SK-N-SH treated with all-trans-retinoic acid at 6 μM for 48 hours (cell line): ENCODE data around the gene FBXO31.

Experiments used
- CSDC2 ChIP-seq: fragments of 250-450 bp; sonication (Bioruptor Pico); IDR thresholded peaks from 2 replicates; pipeline ENCODE4 v1.5.0; 2020; ENCODE audit warnings: mild to moderate bottlenecking, moderate library complexity
- ISL1 ChIP-seq: fragments of 250-450 bp; sonication (Bioruptor Pico); IDR thresholded peaks from 2 replicates; pipeline ENCODE4 v2.1.2; 2022; ENCODE audit warnings: mild to moderate bottlenecking, moderate library complexity
- ZFP30 ChIP-seq: fragments of 450-650 bp; formaldehyde crosslinking; IDR thresholded peaks from 2 replicates; pipeline ENCODE4 v1.5.0; 2022; ENCODE audit warnings: mild to moderate bottlenecking, moderate library complexity
- TF ChIP-seq, protein P1 (sequence below): fragments of 250-450 bp; sonication (Bioruptor Pico); IDR thresholded peaks from 2 replicates; pipeline ENCODE4 v1.8.0; 2020; ENCODE audit warnings: mild to moderate bottlenecking, moderate library complexity, borderline replicate concordance

GRCh38 chr16:87278191-87279093 is 105.1 kb downstream of the FBXO31 start:
- TF ChIP-seq ISL1 (no peak), ZFP30 (CRISPR knock-in tag) (no peak), CSDC2 (CRISPR knock-in tag) (no peak)
- TF ChIP-seq, protein P1, sequence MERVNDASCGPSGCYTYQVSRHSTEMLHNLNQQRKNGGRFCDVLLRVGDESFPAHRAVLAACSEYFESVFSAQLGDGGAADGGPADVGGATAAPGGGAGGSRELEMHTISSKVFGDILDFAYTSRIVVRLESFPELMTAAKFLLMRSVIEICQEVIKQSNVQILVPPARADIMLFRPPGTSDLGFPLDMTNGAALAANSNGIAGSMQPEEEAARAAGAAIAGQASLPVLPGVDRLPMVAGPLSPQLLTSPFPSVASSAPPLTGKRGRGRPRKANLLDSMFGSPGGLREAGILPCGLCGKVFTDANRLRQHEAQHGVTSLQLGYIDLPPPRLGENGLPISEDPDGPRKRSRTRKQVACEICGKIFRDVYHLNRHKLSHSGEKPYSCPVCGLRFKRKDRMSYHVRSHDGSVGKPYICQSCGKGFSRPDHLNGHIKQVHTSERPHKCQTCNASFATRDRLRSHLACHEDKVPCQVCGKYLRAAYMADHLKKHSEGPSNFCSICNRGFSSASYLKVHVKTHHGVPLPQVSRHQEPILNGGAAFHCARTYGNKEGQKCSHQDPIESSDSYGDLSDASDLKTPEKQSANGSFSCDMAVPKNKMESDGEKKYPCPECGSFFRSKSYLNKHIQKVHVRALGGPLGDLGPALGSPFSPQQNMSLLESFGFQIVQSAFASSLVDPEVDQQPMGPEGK (CRISPR knock-in tag) = no peak
